Mesendoderm (in vitro differentiated cells): ENCODE data around the gene C8A.

Experiments
- DNase-seq: peaks from one replicate; pipeline ENCODE4 v3.0.0; 2013
- H2AK5ac ChIP-seq: 2 replicates; pipeline ENCODE4 v1.6.1; 2013; ENCODE audit warnings: low read length, inconsistent platforms
- H2BK120ac ChIP-seq: 2 replicates; pipeline ENCODE4 v1.6.1; 2013; ENCODE audit warnings: low read depth, mild to moderate bottlenecking, low read length, moderate library complexity, mixed read lengths
- H2BK15ac ChIP-seq: replicated peaks from 2 replicates; pipeline ENCODE4 v1.6.1; 2013; ENCODE audit warnings: low read depth, mild to moderate bottlenecking, moderate library complexity
- H2BK5ac ChIP-seq: 2 replicates; pipeline ENCODE4 v1.6.1; 2013; ENCODE audit warnings: low read length, inconsistent platforms
- H3K18ac ChIP-seq: 2 replicates; pipeline ENCODE4 v1.6.1; 2013; ENCODE audit warnings: mild to moderate bottlenecking, low read length, mixed read lengths
- H3K23ac ChIP-seq: one replicate; pipeline ENCODE4 v1.6.1; 2013; ENCODE audit warnings: low read length
- H3K27ac ChIP-seq: 2 replicates; pipeline ENCODE4 v1.5.1; 2013; ENCODE audit warnings: low read depth, mild to moderate bottlenecking, inconsistent platforms, low read length, moderate library complexity
- H3K27me3 ChIP-seq: 2 replicates; pipeline ENCODE4 v1.6.1; 2013; ENCODE audit warnings: low read length, control low read depth, mild to moderate bottlenecking, inconsistent platforms; ENCODE audit not compliant: insufficient read depth, poor library complexity
- H3K36me3 ChIP-seq: 2 replicates; pipeline ENCODE4 v1.6.1; 2013; ENCODE audit warnings: low read length, inconsistent platforms; ENCODE audit not compliant: control insufficient read depth, insufficient read depth
- H3K4ac ChIP-seq: one replicate; pipeline ENCODE4 v1.6.1; 2013; ENCODE audit warnings: low read depth, mild to moderate bottlenecking, low read length, moderate library complexity
- H3K4me1 ChIP-seq: 2 replicates; pipeline ENCODE4 v1.6.1; 2013; ENCODE audit warnings: low read depth, low read length, inconsistent platforms; ENCODE audit not compliant: control insufficient read depth
- H3K4me2 ChIP-seq: 2 replicates; pipeline ENCODE4 v1.6.1; 2013; ENCODE audit warnings: low read length
- H3K4me3 ChIP-seq: 2 replicates; pipeline ENCODE4 v1.5.1; 2013; ENCODE audit warnings: mild to moderate bottlenecking, low read length
- H3K56ac ChIP-seq: one replicate; pipeline ENCODE4 v1.6.1; 2013; ENCODE audit warnings: low read length
- H3K79me1 ChIP-seq: 2 replicates; pipeline ENCODE4 v1.6.1; 2013; ENCODE audit warnings: low read length, inconsistent platforms
- H3K79me2 ChIP-seq: 2 replicates; pipeline ENCODE4 v1.6.1; 2013; ENCODE audit warnings: mild to moderate bottlenecking, low read length; ENCODE audit not compliant: control insufficient read depth, insufficient read depth
- H3K9ac ChIP-seq: 2 replicates; pipeline ENCODE4 v1.6.1; 2013; ENCODE audit warnings: low read length, inconsistent platforms
- H4K5ac ChIP-seq: one replicate; pipeline ENCODE4 v1.6.1; 2013; ENCODE audit warnings: low read length
- H4K8ac ChIP-seq: one replicate; pipeline ENCODE4 v1.6.1; 2013; ENCODE audit warnings: low read depth, mild to moderate bottlenecking, control low read depth, low read length, moderate library complexity
- WGBS: extraction: QIAGEN DNeasy Blood & Tissue Kit; methylation state at CpG from one replicate; pipeline ENCODE4 v1.1.7; 2013; ENCODE audit warnings: low lambda C conversion rate, missing lambda C conversion rate; ENCODE audit not compliant: insufficient coverage; ENCODE audit errors: extremely low coverage; 5-methylcytosine and 5-hydroxymethylcytosine counted together

The C8A gene

GRCh38 chr1:56964349-56965017 is 109.9 kb downstream of the C8A start:
- DNase-seq: no peak
- Histone ChIP-seq H3K27ac (no peak overlapping the region), H3K4me1 (no peaks in the 10 kb centered on the region), H3K79me1 (no peaks in the 10 kb centered on the region), H2BK5ac (no peak overlapping the region), H3K18ac (no peak overlapping the region), H4K8ac (no peak overlapping the region), H3K36me3 (no peaks in the 10 kb centered on the region), H4K5ac (no peak overlapping the region), H3K4me3 (no peak overlapping the region), H3K9ac (no peak overlapping the region), H3K23ac (no peak overlapping the region), H2BK120ac (no peak overlapping the region), H3K56ac (no peak overlapping the region), H3K4ac (no peak overlapping the region), H3K79me2 (no peaks in the 10 kb centered on the region), H3K27me3 (no peaks in the 10 kb centered on the region), H2AK5ac (no peak overlapping the region), H2BK15ac (no peak overlapping the region), H3K4me2 (no peak overlapping the region)
- WGBS: no CpG with 5 or more reads among the region's 9 CpGs

DNA sequence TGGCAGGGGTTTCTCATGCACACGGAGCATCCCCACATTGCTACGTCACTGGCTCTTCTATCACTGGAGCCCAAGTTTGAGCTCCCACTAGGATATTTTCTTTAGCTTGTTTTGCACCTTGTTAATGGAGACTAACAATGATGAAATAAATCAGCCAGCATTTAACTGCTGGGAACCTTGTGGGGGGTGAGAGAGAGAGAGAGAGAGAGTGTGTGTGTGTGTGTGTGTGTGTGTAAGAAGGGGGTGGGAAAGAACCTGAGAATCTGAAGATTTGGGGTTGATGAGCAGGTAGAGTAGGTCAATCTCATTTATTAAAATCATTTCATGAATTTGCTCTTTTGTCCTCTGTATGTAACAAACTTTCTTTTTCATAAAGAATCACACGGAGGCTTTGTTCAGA is 110.6 kb downstream of the C8A start:
- H2AK5ac ChIP-seq: no peak overlapping the region
- H3K79me2 ChIP-seq: no peaks in the 10 kb centered on the region
- no peaks in the 10 kb centered on the region for H3K79me1 ChIP-seq
- no peak overlapping the region for H4K8ac ChIP-seq
- H3K4me3 ChIP-seq: no peak overlapping the region
- H2BK120ac ChIP-seq: no peak overlapping the region
- no peak overlapping the region for H4K5ac ChIP-seq
- H3K18ac ChIP-seq: no peak overlapping the region
- no peak overlapping the region for H2BK15ac ChIP-seq
- DNase-seq: no peak
- WGBS: no CpG with 5 or more reads among the region's 3 CpGs
- H3K4me2 ChIP-seq: no peak overlapping the region
- H3K4ac ChIP-seq: no peak overlapping the region
- no peaks in the 10 kb centered on the region for H3K27me3 ChIP-seq
- no peaks in the 10 kb centered on the region for H3K4me1 ChIP-seq
- no peak overlapping the region for H2BK5ac ChIP-seq
- H3K23ac ChIP-seq: no peak overlapping the region
- H3K27ac ChIP-seq: no peak overlapping the region
- H3K36me3 ChIP-seq: no peaks in the 10 kb centered on the region
- no peak overlapping the region for H3K9ac ChIP-seq
- no peak overlapping the region for H3K56ac ChIP-seq

- no peak within 1 kb of the TSS for H3K9ac ChIP-seq
- no peak within 1 kb of the TSS for H3K27ac ChIP-seq
- H3K4me2 ChIP-seq: no peak within 1 kb of the TSS
- no peaks in the 10 kb centered on the region for H3K4me1 ChIP-seq
- H2BK5ac ChIP-seq: no peak within 1 kb of the TSS
- H3K79me2 ChIP-seq: no peaks in the 10 kb centered on the region
- H3K27me3 ChIP-seq: no peaks in the 10 kb centered on the region
- H3K56ac ChIP-seq: no peak within 1 kb of the TSS
- H4K8ac ChIP-seq: no peak within 1 kb of the TSS
- no peak within 1 kb of the TSS for H3K4ac ChIP-seq
- WGBS: no CpG with 5 or more reads among the region's 3 CpGs
- no peak within 1 kb of the TSS for H2BK120ac ChIP-seq
- H2BK15ac ChIP-seq: no peak within 1 kb of the TSS
- no peak for DNase-seq
- no peak within 1 kb of the TSS for H3K4me3 ChIP-seq
- H2AK5ac ChIP-seq: no peak within 1 kb of the TSS
- H3K18ac ChIP-seq: no peak within 1 kb of the TSS
- H3K23ac ChIP-seq: no peak within 1 kb of the TSS
- no peaks in the 10 kb centered on the region for H3K79me1 ChIP-seq
- H3K36me3 ChIP-seq: no peaks in the 10 kb centered on the region
- H4K5ac ChIP-seq: no peak within 1 kb of the TSS
These were observed 111.5 kb downstream of the C8A start, which contains the start of gene C8B for GRCh38 chr1:56965916-56966697. TSS of gene C8B (minus strand) at chr1:56966015. CDS start at chr1:56965948, 67 bp downstream.

DNA sequence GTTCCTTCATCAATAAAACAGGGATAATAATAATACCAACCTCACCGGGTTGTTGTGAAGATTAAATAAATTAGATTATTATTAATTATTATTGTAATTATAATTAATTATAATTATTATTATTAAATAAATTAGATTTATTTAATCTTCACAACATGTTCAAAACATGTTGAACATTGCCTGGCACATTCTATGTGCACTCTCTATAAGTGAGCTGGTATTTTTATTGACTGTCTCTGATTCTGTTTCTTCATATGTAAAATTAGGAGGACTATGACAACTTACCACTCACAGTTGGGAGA is 112.1 kb downstream of the C8A start:
- H3K56ac ChIP-seq: no peak overlapping the region
- H2AK5ac ChIP-seq: no peak overlapping the region
- H4K8ac ChIP-seq: no peak overlapping the region
- no peak overlapping the region for H2BK120ac ChIP-seq
- H4K5ac ChIP-seq: no peak overlapping the region
- WGBS: no CpG with 5 or more reads among the region's 1 CpG
- no peak overlapping the region for H3K18ac ChIP-seq
- H3K4me3 ChIP-seq: no peak overlapping the region
- H2BK15ac ChIP-seq: no peak overlapping the region
- no peak overlapping the region for H2BK5ac ChIP-seq
- no peak overlapping the region for H3K4ac ChIP-seq
- no peak for DNase-seq
- H3K4me1 ChIP-seq: no peaks in the 10 kb centered on the region
- H3K79me1 ChIP-seq: no peaks in the 10 kb centered on the region
- no peaks in the 10 kb centered on the region for H3K36me3 ChIP-seq
- H3K27me3 ChIP-seq: no peaks in the 10 kb centered on the region
- no peak overlapping the region for H3K27ac ChIP-seq
- H3K79me2 ChIP-seq: no peaks in the 10 kb centered on the region
- H3K23ac ChIP-seq: no peak overlapping the region
- H3K9ac ChIP-seq: no peak overlapping the region
- H3K4me2 ChIP-seq: no peak overlapping the region

DNA sequence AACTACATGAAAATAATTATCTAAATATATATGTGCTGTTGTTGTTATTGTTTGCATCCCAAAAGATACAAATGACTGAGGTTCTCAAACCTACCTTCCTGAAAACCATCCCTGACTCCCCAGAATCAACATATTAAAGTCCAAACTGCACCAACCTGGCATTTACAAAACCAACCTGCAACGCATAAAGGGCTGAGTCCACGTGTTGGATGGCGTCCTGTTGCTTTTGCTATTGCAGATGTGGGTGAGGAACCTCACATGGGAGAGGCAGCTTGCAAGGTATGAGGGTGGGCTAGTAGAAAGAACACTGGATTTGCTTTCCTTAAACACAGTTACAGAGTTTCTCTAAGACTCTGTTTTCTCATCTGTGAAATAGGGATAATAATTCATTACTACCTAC is 112.8 kb downstream of the C8A start:
- H2AK5ac ChIP-seq: no peak overlapping the region
- H3K4me3 ChIP-seq: no peak overlapping the region
- WGBS: no CpG with 5 or more reads among the region's 3 CpGs
- H2BK120ac ChIP-seq: no peak overlapping the region
- no peak overlapping the region for H3K18ac ChIP-seq
- no peak overlapping the region for H2BK5ac ChIP-seq
- H3K4ac ChIP-seq: no peak overlapping the region
- H4K8ac ChIP-seq: no peak overlapping the region
- H3K9ac ChIP-seq: no peak overlapping the region
- no peak overlapping the region for H2BK15ac ChIP-seq
- H3K36me3 ChIP-seq: no peaks in the 10 kb centered on the region
- H3K79me2 ChIP-seq: no peaks in the 10 kb centered on the region
- H3K4me1 ChIP-seq: no peaks in the 10 kb centered on the region
- no peak overlapping the region for H4K5ac ChIP-seq
- H3K27me3 ChIP-seq: no peaks in the 10 kb centered on the region
- no peak for DNase-seq
- H3K56ac ChIP-seq: no peak overlapping the region
- H3K23ac ChIP-seq: no peak overlapping the region
- no peak overlapping the region for H3K4me2 ChIP-seq
- no peaks in the 10 kb centered on the region for H3K79me1 ChIP-seq
- H3K27ac ChIP-seq: no peak overlapping the region
